CD8-positive, alpha-beta memory T cell (primary cell): ENCODE results near the gene HOXD11. TPM values are rescaled to one million over a fixed set of nuclear protein-coding genes. Genes with fewer than 3 reads are reported as not detected.

Experiments used
- CTCF ChIA-PET: fragments of 350-600 bp; sonication (Branson Sonifier 250); formaldehyde crosslinking; loops from one replicate; lab custom pipeline; 2021; ENCODE audit warnings: antibody characterized with exemption; lab: Charles Lee
- POLR2A ChIA-PET: fragments of 350-600 bp; sonication (Branson Sonifier 250); formaldehyde crosslinking; loops from one replicate; lab custom pipeline; 2021; ENCODE audit warnings: antibody characterized with exemption; lab: Charles Lee
- DNase-seq, 5 donors: peaks; one replicate each; pipeline versions ENCODE4 v3.0.0 to v3.0.0-alpha.2; 2020 to 2022; ENCODE audit warnings: mixed read lengths in 1 of 5
- H3K27ac ChIP-seq: one replicate; pipeline ENCODE4 v1.7.0; 2013; ENCODE audit warnings: low read depth, mild to moderate bottlenecking, low read length, moderate library complexity
- H3K27me3 ChIP-seq: 2 replicates; pipeline ENCODE4 v1.7.0; 2013; ENCODE audit warnings: low read length, mild to moderate bottlenecking; ENCODE audit not compliant: insufficient read depth, poor library complexity, severe bottlenecking
- H3K36me3 ChIP-seq: 2 replicates; pipeline ENCODE4 v1.7.0; 2013; ENCODE audit warnings: mild to moderate bottlenecking, low read length, moderate library complexity; ENCODE audit not compliant: insufficient read depth
- H3K4me1 ChIP-seq: 2 replicates; pipeline ENCODE4 v1.7.0; 2013; ENCODE audit warnings: mild to moderate bottlenecking, low read length, moderate library complexity; ENCODE audit not compliant: insufficient read depth
- H3K4me3 ChIP-seq: 2 replicates; pipeline ENCODE4 v1.7.0; 2013; ENCODE audit warnings: mild to moderate bottlenecking, low read length
- H3K9me3 ChIP-seq: 2 replicates; pipeline ENCODE4 v1.7.0; 2013; ENCODE audit warnings: mild to moderate bottlenecking, low read length
- H3K27ac Mint-ChIP-seq, 8 donors: one replicate each; pipeline ENCODE4 v1.8.0; 2020 to 2021; ENCODE audit warnings: mixed read lengths in 8 of 8, mild to moderate bottlenecking in 6 of 8, inconsistent platforms in 3 of 8, moderate library complexity in 3 of 8
- H3K27me3 Mint-ChIP-seq, 2 donors: one replicate each; pipeline ENCODE4 v1.8.0; 2020 to 2021; ENCODE audit warnings: mixed read lengths in 2 of 2, mild to moderate bottlenecking in 1 of 2, moderate library complexity in 1 of 2
- H3K36me3 Mint-ChIP-seq, 3 donors: one replicate each; pipeline ENCODE4 v1.8.0; 2020 to 2021; ENCODE audit warnings: mixed read lengths in 3 of 3, inconsistent platforms in 1 of 3, mild to moderate bottlenecking in 1 of 3
- H3K4me1 Mint-ChIP-seq, 3 donors: one replicate each; pipeline ENCODE4 v1.8.0; 2020 to 2021; ENCODE audit warnings: mixed read lengths in 3 of 3, inconsistent platforms in 1 of 3, mild to moderate bottlenecking in 1 of 3
- H3K4me3 Mint-ChIP-seq, 7 donors: one replicate each; pipeline ENCODE4 v1.8.0; 2020 to 2021; ENCODE audit warnings: mixed read lengths in 7 of 7, mild to moderate bottlenecking in 6 of 7, moderate library complexity in 4 of 7, inconsistent platforms in 2 of 7
- H3K9me3 Mint-ChIP-seq, 5 donors: one replicate each; pipeline ENCODE4 v1.8.0; 2020 to 2022; ENCODE audit warnings: mixed read lengths in 5 of 5, mild to moderate bottlenecking in 3 of 5, moderate library complexity in 2 of 5, inconsistent platforms in 1 of 5
- polyA plus RNA-seq: library from polyadenylated mRNA; unstranded; fragments of 300-500 nt; fragmentation: Illumina TruSeq; gene quantifications from one replicate; pipeline ENCODE4 v1.2.3, GENCODE V29; 2021
- total RNA-seq, 2 experiments: library from RNA; stranded (reverse); gene quantifications; one replicate each; pipeline ENCODE4 v1.2.3, GENCODE V29; 2021

HOXD11 gene
- total and polyA plus RNA-seq, 3 experiments from 2014 or later = not detected

- Mint-ChIP-seq H3K9me3 (peaks cover 14 to 64% (median 58%) of the 10 kb centered on the region in 5 donors), H3K27me3 (peaks cover 81 to 86% of the 10 kb centered on the region in 2 donors), H3K4me1 (peaks cover 11 to 12% (median 11%) of the 10 kb centered on the region in 3 donors), H3K27ac (peak overlapping the region in 6 of 8 donors; percentile 39 to 94 (median 67)), H3K36me3 (peaks cover 0 to 5% (median 4%) of the 10 kb centered on the region in 3 donors), H3K4me3 (peak overlapping the region; percentile 50 to 85 (median 73))
- DNase-seq = no peak
- peaks cover 7% of the 10 kb centered on the region for H3K9me3 ChIP-seq
- no peak overlapping the region for H3K4me3 ChIP-seq
- peaks cover 87% of the 10 kb centered on the region for H3K27me3 ChIP-seq
- POLR2A ChIA-PET = interaction anchor here (0.5 kb wide), 2 partner anchors 58 to 558 kb away, joined by 3 to 4 read pairs; no protein-coding TSS in a partner anchor
- CTCF ChIA-PET = no interaction called here
- no peaks in the 10 kb centered on the region for H3K36me3 ChIP-seq
- H3K4me1 ChIP-seq = peaks cover 6% of the 10 kb centered on the region
- H3K27ac ChIP-seq = no peak overlapping the region
Observed at GRCh38 chr2:176079285-176079830, 27.7 kb upstream of the HOXD11 start.

- Histone ChIP-seq H3K9me3 (peaks cover 13% of the 10 kb centered on the region), H3K4me3 (no peak overlapping the region), H3K27me3 (peaks cover 87% of the 10 kb centered on the region), H3K4me1 (peaks cover 6% of the 10 kb centered on the region), H3K27ac (no peak overlapping the region), H3K36me3 (no peaks in the 10 kb centered on the region)
- Mint-ChIP-seq H3K4me3 (peak overlapping the region; percentile 29 to 85 (median 69)), H3K9me3 (peaks cover 14 to 66% (median 59%) of the 10 kb centered on the region in 5 donors), H3K27me3 (peaks cover 81 to 86% of the 10 kb centered on the region in 2 donors), H3K4me1 (peaks cover 11 to 12% (median 11%) of the 10 kb centered on the region in 3 donors), H3K36me3 (peaks cover 0 to 5% (median 4%) of the 10 kb centered on the region in 3 donors), H3K27ac (peak overlapping the region in 5 of 8 donors; percentile 38 to 94 (median 57))
- no peak for DNase-seq
- CTCF ChIA-PET = interaction anchor here (1.4 to 2.0 kb wide), 2 partner anchors 1069 to 1739 kb away, joined by 3 to 4 read pairs; no protein-coding TSS in a partner anchor
- POLR2A ChIA-PET = no interaction called here
Observed at GRCh38 chr2:176079831-176080539, 27.1 kb upstream of the HOXD11 start.

DNA sequence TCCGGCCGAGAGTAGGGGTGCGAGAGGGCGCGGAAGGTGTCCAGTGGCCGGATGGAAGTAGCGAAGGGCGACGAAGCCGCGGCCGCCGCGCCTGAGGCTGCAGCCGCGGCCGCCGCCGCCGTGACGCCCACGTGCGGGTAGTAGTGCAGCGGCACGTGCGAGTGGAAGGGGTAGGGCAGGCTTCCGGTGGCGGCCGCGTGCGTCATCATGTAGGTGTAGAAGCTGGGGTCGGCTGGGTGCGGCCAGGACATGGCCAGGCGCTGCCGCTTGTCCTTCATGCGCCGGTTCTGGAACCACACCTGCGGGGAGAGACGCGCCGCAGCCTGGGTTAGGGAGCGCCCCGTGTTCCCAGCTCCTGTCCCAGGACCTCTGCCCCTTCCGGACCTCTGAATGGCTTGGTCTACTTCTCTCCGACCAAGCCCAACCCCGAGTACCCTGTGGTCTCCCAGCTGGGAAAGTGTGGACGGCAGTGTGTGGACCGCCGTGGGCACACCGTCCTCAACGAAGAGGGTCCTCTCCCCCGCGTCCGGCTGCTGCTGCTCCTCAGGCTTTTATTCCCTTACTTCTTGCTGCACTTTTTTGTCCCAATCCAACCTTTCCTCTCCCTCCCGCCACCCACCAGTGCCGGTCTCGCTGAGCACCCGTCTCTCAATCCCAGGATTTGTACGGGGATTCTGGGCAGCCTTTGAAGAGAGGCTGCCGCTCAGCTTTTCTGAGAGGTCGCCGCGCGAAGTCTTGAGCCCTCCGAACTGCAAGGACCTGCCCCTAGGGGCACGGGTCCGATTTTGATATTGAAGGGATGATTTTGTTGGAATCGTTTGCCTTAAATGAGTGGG, 26.3 kb upstream of the HOXD11 start:
- peaks cover 0 to 5% (median 4%) of the 10 kb centered on the region in 3 donors for H3K36me3 Mint-ChIP-seq
- CTCF ChIA-PET = interaction anchor here (1.2 to 2.0 kb wide), 3 partner anchors 17 to 1740 kb away, joined by 3 to 4 read pairs (median 4); no protein-coding TSS in a partner anchor
- H3K9me3 ChIP-seq = peaks cover 17% of the 10 kb centered on the region

GRCh38 chr2:176081376-176081836, 25.7 kb upstream of the HOXD11 start:
- DNase-seq = no peak
- Mint-ChIP-seq H3K36me3 (peaks cover 0 to 5% (median 4%) of the 10 kb centered on the region in 3 donors), H3K4me1 (peaks cover 11 to 13% (median 11%) of the 10 kb centered on the region in 3 donors), H3K27me3 (peaks cover 79 to 83% of the 10 kb centered on the region in 2 donors), H3K9me3 (peaks cover 12 to 65% (median 60%) of the 10 kb centered on the region in 5 donors), H3K27ac (peak overlapping the region in 7 of 8 donors; percentile 61 to 95 (median 72)), H3K4me3 (peak overlapping the region; percentile 39 to 75 (median 56))
- CTCF ChIA-PET = interaction anchor here (1.2 to 2.0 kb wide), 3 partner anchors 16 to 1740 kb away, joined by 3 to 4 read pairs (median 4); no protein-coding TSS in a partner anchor
- H3K36me3 ChIP-seq = no peaks in the 10 kb centered on the region
- POLR2A ChIA-PET = no interaction called here
- no peak overlapping the region for H3K27ac ChIP-seq
- H3K4me3 ChIP-seq = no peak overlapping the region
- H3K9me3 ChIP-seq = peaks cover 17% of the 10 kb centered on the region
- peaks cover 88% of the 10 kb centered on the region for H3K27me3 ChIP-seq
- peaks cover 6% of the 10 kb centered on the region for H3K4me1 ChIP-seq

More for the DNA sequence above, 26.3 kb upstream of the HOXD11 start:
- Mint-ChIP-seq H3K4me1 (peaks cover 11 to 12% (median 11%) of the 10 kb centered on the region in 3 donors), H3K9me3 (peaks cover 14 to 67% (median 63%) of the 10 kb centered on the region in 5 donors), H3K4me3 (peak overlapping the region; percentile 39 to 75 (median 56)), H3K27ac (peak overlapping the region in 7 of 8 donors; percentile 51 to 95 (median 68)), H3K27me3 (peaks cover 81 to 85% of the 10 kb centered on the region in 2 donors)
- DNase-seq = no peak
- POLR2A ChIA-PET = no interaction called here
- Histone ChIP-seq H3K4me1 (peaks cover 6% of the 10 kb centered on the region), H3K36me3 (no peaks in the 10 kb centered on the region), H3K4me3 (no peak overlapping the region), H3K27ac (no peak overlapping the region), H3K27me3 (peaks cover 88% of the 10 kb centered on the region)

- Histone ChIP-seq H3K27me3 (peaks cover 88% of the 10 kb centered on the region), H3K4me3 (no peak overlapping the region), H3K36me3 (no peaks in the 10 kb centered on the region), H3K9me3 (peaks cover 21% of the 10 kb centered on the region), H3K4me1 (peaks cover 6% of the 10 kb centered on the region), H3K27ac (no peak overlapping the region)
- Mint-ChIP-seq H3K27ac (peak overlapping the region in 6 of 8 donors; percentile 53 to 95 (median 64)), H3K4me3 (peak overlapping the region in 6 of 7 donors; percentile 24 to 74 (median 62)), H3K4me1 (peaks cover 11 to 14% (median 11%) of the 10 kb centered on the region in 3 donors), H3K27me3 (peaks cover 79 to 83% of the 10 kb centered on the region in 2 donors), H3K36me3 (peaks cover 0 to 7% (median 4%) of the 10 kb centered on the region in 3 donors), H3K9me3 (peaks cover 12 to 68% (median 63%) of the 10 kb centered on the region in 5 donors)
- CTCF ChIA-PET = interaction anchor here (1.2 to 2.0 kb wide), 2 partner anchors 16 to 1067 kb away, joined by 4 read pairs; no protein-coding TSS in a partner anchor
- POLR2A ChIA-PET = no interaction called here
- no peak for DNase-seq
Observed at GRCh38 chr2:176081837-176082524, 25.1 kb upstream of the HOXD11 start.

GRCh38 chr2:176082525-176082823, 24.6 kb upstream of the HOXD11 start:
- H3K9me3 Mint-ChIP-seq = peaks cover 12 to 71% (median 65%) of the 10 kb centered on the region in 5 donors
- H3K27ac Mint-ChIP-seq = peak overlapping the region in 4 of 8 donors; percentile 12 to 95 (median 56)
- H3K36me3 Mint-ChIP-seq = peaks cover 0 to 8% (median 4%) of the 10 kb centered on the region in 3 donors
- Histone ChIP-seq H3K4me1 (peaks cover 6% of the 10 kb centered on the region), H3K9me3 (peaks cover 21% of the 10 kb centered on the region), H3K27ac (no peak overlapping the region), H3K36me3 (no peaks in the 10 kb centered on the region), H3K27me3 (peaks cover 90% of the 10 kb centered on the region), H3K4me3 (no peak overlapping the region)
- no peak for DNase-seq
- peak overlapping the region in 5 of 7 donors; percentile 24 to 74 (median 63) for H3K4me3 Mint-ChIP-seq
- ChIA-PET CTCF (interaction anchor here (1.2 kb wide), 1 partner anchor 44 kb away, joined by 5 read pairs; no protein-coding TSS in a partner anchor), POLR2A (no interaction called here)
- H3K4me1 Mint-ChIP-seq = peaks cover 11 to 14% (median 11%) of the 10 kb centered on the region in 3 donors
- H3K27me3 Mint-ChIP-seq = peaks cover 80 to 84% of the 10 kb centered on the region in 2 donors
